Measurements from ENCODE around the gene SELPLG.

GRCh38 chr12:108606492-108606891 lies 27.2 kb downstream of the SELPLG start:
- no peak for TF ChIP-seq CTCF (IDR thresholded peaks at IDR 0.05)
- TF ChIP-seq EZH2 (IDR thresholded peaks at IDR 0.05; ENCODE audit: borderline replicate concordance, insufficient read depth, low read depth, low read length, poor library complexity, severe bottlenecking), result no peak
